SK-N-SH (cell line): ENCODE results near the gene TLX2. TPM values are rescaled to one million over a fixed set of nuclear protein-coding genes. Genes with fewer than 3 reads are reported as not detected.

Source experiments
- CTCF ChIA-PET: fragments of 300-600, 350-600 bp; formaldehyde crosslinking; extraction: SDS; loops from one replicate; lab custom pipeline; 2021; lab: Yijun Ruan, JAX
- POLR2A ChIA-PET: fragments of 350-600 bp; sonication (Branson Sonifier 250); formaldehyde crosslinking; extraction: SDS; loops from one replicate; lab custom pipeline; 2020; ENCODE audit warnings: antibody characterized with exemption, inconsistent platforms; lab: Yijun Ruan, JAX
- DNase-seq: peaks from one replicate; pipeline ENCODE4 v3.0.0; 2012
- H2AFZ ChIP-seq: fragments of 200-600 bp; sonication (generic); 2 replicates; pipeline ENCODE4 v1.8.1; 2016; ENCODE audit warnings: antibody characterized with exemption, mild to moderate bottlenecking, low read depth
- H3F3A ChIP-seq: fragments of 200-600 bp; sonication (generic); replicated peaks from 2 replicates; pipeline ENCODE3; 2016; ENCODE audit warnings: antibody characterized with exemption, mild to moderate bottlenecking; ENCODE audit not compliant: insufficient read depth
- H3K27ac ChIP-seq, 2 experiments: fragments of 200-500 bp in 1 of 2; fragments of 200-600 bp in 1 of 2; sonication (Bioruptor generic) in 1 of 2; sonication (generic), shearing (Covaris generic) in 1 of 2; 2 replicates each; pipeline versions ENCODE4 v1.5.1 to v1.6.1; 2014 to 2016; ENCODE audit warnings: low read depth in 2 of 2, inconsistent platforms in 1 of 2, low read length in 1 of 2, mild to moderate bottlenecking in 1 of 2, mixed read lengths in 1 of 2
- H3K27me3 ChIP-seq: fragments of 200-600 bp; sonication (generic), shearing (Covaris generic); 2 replicates; pipeline ENCODE4 v1.6.1; 2016; ENCODE audit warnings: mixed run types; ENCODE audit not compliant: insufficient read depth
- H3K36me3 ChIP-seq, 2 experiments: fragments of 200-500 bp in 1 of 2; fragments of 200-600 bp in 1 of 2; sonication (Bioruptor generic) in 1 of 2; sonication (generic) in 1 of 2; replicated peaks in 1 of 2; 2 replicates each; pipeline versions ENCODE3 to v1.5.1; 2014 to 2016; ENCODE audit warnings: low read length in 1 of 2, mild to moderate bottlenecking in 1 of 2; ENCODE audit not compliant: insufficient read depth in 2 of 2, control insufficient read depth in 1 of 2
- H3K4me1 ChIP-seq, 2 experiments: fragments of 200-500 bp in 1 of 2; fragments of 200-600 bp in 1 of 2; sonication (Bioruptor generic) in 1 of 2; sonication (generic), shearing (Covaris generic) in 1 of 2; 2 replicates each; pipeline versions ENCODE4 v1.5.1 to v1.6.1; 2014 to 2016; ENCODE audit warnings: low read depth in 1 of 2, low read length in 1 of 2, mixed run types in 1 of 2; ENCODE audit not compliant: insufficient read depth in 2 of 2, control insufficient read depth in 1 of 2
- H3K4me2 ChIP-seq: fragments of 200-600 bp; sonication (generic), shearing (Covaris generic); 2 replicates; pipeline ENCODE4 v1.6.1; 2017; ENCODE audit warnings: mixed run types
- H3K4me3 ChIP-seq, 2 experiments: fragments of 200-500 bp in 1 of 2; fragments of 200-600 bp in 1 of 2; sonication (Bioruptor generic) in 1 of 2; sonication (generic), shearing (Covaris generic) in 1 of 2; 2 replicates each; pipeline versions ENCODE4 v1.5.1 to v1.8.1; 2014 to 2016; ENCODE audit warnings: low read depth in 2 of 2, inconsistent platforms in 1 of 2, low read length in 1 of 2, mild to moderate bottlenecking in 1 of 2, mixed read lengths in 1 of 2, moderate library complexity in 1 of 2
- H3K79me2 ChIP-seq: fragments of 200-600 bp; sonication (generic); 2 replicates; pipeline ENCODE4 v1.8.1; 2017; ENCODE audit warnings: mild to moderate bottlenecking; ENCODE audit not compliant: insufficient read depth
- H3K9ac ChIP-seq: fragments of 200-600 bp; sonication (generic); 2 replicates; pipeline ENCODE4 v1.6.1; 2017; ENCODE audit warnings: mixed run types
- H3K9me2 ChIP-seq: fragments of 200-600 bp; sonication (generic); 2 replicates; pipeline ENCODE4 v1.6.1; 2017; ENCODE audit warnings: mixed run types
- H3K9me3 ChIP-seq: fragments of 200-600 bp; sonication (generic); 2 replicates; pipeline ENCODE4 v1.6.1; 2017; ENCODE audit warnings: mixed run types, mild to moderate bottlenecking, moderate library complexity
- H4K20me1 ChIP-seq: fragments of 200-600 bp; sonication (generic); 2 replicates; pipeline ENCODE4 v1.6.1; 2017; ENCODE audit warnings: mild to moderate bottlenecking, mixed run types; ENCODE audit not compliant: insufficient read depth
- EP300 ChIP-seq, 2 experiments: IDR thresholded peaks; 2 replicates each; pipeline versions ENCODE4 v1.4.0 to v1.6.1; 2012; ENCODE audit warnings: borderline replicate concordance in 1 of 2, low read depth in 1 of 2, low read length in 1 of 2
- FOXM1 ChIP-seq: IDR thresholded peaks from 2 replicates; pipeline ENCODE4 v1.4.0; 2012; ENCODE audit warnings: low read depth, mild to moderate bottlenecking
- JUND ChIP-seq: IDR thresholded peaks from 2 replicates; pipeline ENCODE4 v1.4.0; 2012
- MAX ChIP-seq: IDR thresholded peaks from 2 replicates; pipeline ENCODE4 v1.4.0; 2012; ENCODE audit warnings: low read depth
- NFIC ChIP-seq: IDR thresholded peaks from 2 replicates; pipeline ENCODE4 v1.4.0; 2012; ENCODE audit warnings: borderline replicate concordance
- REST ChIP-seq: IDR thresholded peaks from 2 replicates; pipeline ENCODE4 v1.6.1; 2012; ENCODE audit warnings: mild to moderate bottlenecking, low read depth, low read length, moderate library complexity
- SIN3A ChIP-seq: IDR thresholded peaks from 2 replicates; pipeline ENCODE4 v1.6.1; 2012; ENCODE audit warnings: low read depth, mild to moderate bottlenecking, low read length, moderate library complexity, borderline replicate concordance
- TCF12 ChIP-seq: IDR thresholded peaks from 2 replicates; pipeline ENCODE4 v1.4.0; 2012
- USF2 ChIP-seq: fragments of 150-350 bp; IDR thresholded peaks from 2 replicates; pipeline ENCODE4 v1.6.1; 2017; ENCODE audit warnings: antibody characterized with exemption, low read length, low read depth, borderline replicate concordance
- WGBS: methylation state at CpG from one replicate; pipeline ENCODE4 v1.1.6; 2017; ENCODE audit warnings: low lambda C conversion rate; 5-methylcytosine and 5-hydroxymethylcytosine counted together
- polyA plus RNA-seq, 3 experiments: library from polyadenylated mRNA; depleted of rRNA; stranded (reverse); fragments of >200 nt; gene quantifications; 2 replicates each; pipeline ENCODE4 v1.2.3, GENCODE V29; 2012

The TLX2 gene
- polyA plus RNA-seq, 1 of the 3 experiments (the other 2 are of a cell fraction), result 24.5 TPM

- TF ChIP-seq EP300 (IDR thresholded peaks at IDR 0.05; ENCODE audit: borderline replicate concordance in 1 of 2, low read depth in 1 of 2, low read length in 1 of 2) (peak; percentile 43 to 80; a peak in 3 of 4 replicates), SIN3A (0 out of 2 replicates have a peak, but pooled peaks have one; percentile 11), USF2 (no peak), REST (no peak), JUND (no peak), FOXM1 (0 out of 2 replicates have a peak, but pooled peaks have one; percentile 16), TCF12 (no peak), NFIC (no peak)
Measured at GRCh38 chr2:74512744-74513604, 1.3 kb upstream of the TLX2 start (continued).

- peak overlapping the region; percentile 99 for H3K4me2 ChIP-seq
- TF ChIP-seq TCF12 (0 out of 2 replicates have a peak, but pooled peaks have one; percentile 5), NFIC (peak; percentile 14; the same call in 1 of the 2 replicates), EP300 (IDR thresholded peaks at IDR 0.05; ENCODE audit: borderline replicate concordance in 1 of 2, low read depth in 1 of 2, low read length in 1 of 2) (no peak), MAX (peak; percentile 9; the same call in 1 of the 2 replicates)
- TF ChIP-seq, all 33 proteins: peak for 3
- WGBS, result 8% methylated on average over 34 of the region's 52 CpGs
- no peak for DNase-seq
- ChIA-PET CTCF (interaction anchor here (0.9 to 3.1 kb wide), 10 partner anchors 10 to 75 kb away, joined by 3 to 14 read pairs (median 8); partner anchors contain the start of genes AUP1, CCDC142, DQX1 and HTRA2), POLR2A (interaction anchor here (0.7 to 1.9 kb wide), 15 partner anchors 9 to 74 kb away, joined by 3 to 7 read pairs (median 4); partner anchors contain the start of genes AUP1, CCDC142, DQX1 and HTRA2)
- Histone ChIP-seq H2AFZ (peak overlapping the region; percentile 90), H3F3A (peaks cover 23% of the 10 kb centered on the region), H3K9me3 (no peaks in the 10 kb centered on the region), H3K79me2 (peaks cover 23% of the 10 kb centered on the region; the same call in 1 of the 2 replicates), H3K9ac (peak overlapping the region; percentile 71), H3K9me2 (no peaks in the 10 kb centered on the region), H3K4me3 (peak overlapping the region; percentile 68 to 90), H4K20me1 (no peaks in the 10 kb centered on the region), H3K4me1 (peaks cover 9 to 19% of the 10 kb centered on the region in 2 experiments; a peak in 2 of 4 replicates), H3K36me3 (peaks cover 4% of the 10 kb centered on the region in 2 experiments), H3K27me3 (no peaks in the 10 kb centered on the region), H3K27ac (peak overlapping the region; percentile 53 to 95; a peak in 3 of 4 replicates)
Measured at GRCh38 chr2:74513605-74514367, 464 bp upstream of the TLX2 start.
